ENCODE data around the gene ARF5.
A peak's percentile ranks its signal among the peaks of the same experiment; 100 is the strongest.

Gene ARF5

GRCh38 chr7:127625331-127625730 is 37.1 kb downstream of the ARF5 start:
- no peaks in the 10 kb centered on the region for H3K27me3 ChIP-seq (ENCODE audit: control insufficient read depth, insufficient read depth, low read length)
- H2AFZ ChIP-seq, result no peak overlapping the region
- H3K79me2 ChIP-seq, result no peaks in the 10 kb centered on the region
- no peaks in the 10 kb centered on the region for H3K4me1 ChIP-seq
- H3K9ac ChIP-seq, result no peak overlapping the region
- H3K9me3 ChIP-seq (ENCODE audit: control insufficient read depth, low read length), result no peaks in the 10 kb centered on the region
- H3K4me2 ChIP-seq (ENCODE audit: low read length), result no peak overlapping the region
- TF ChIP-seq, protein P1, sequence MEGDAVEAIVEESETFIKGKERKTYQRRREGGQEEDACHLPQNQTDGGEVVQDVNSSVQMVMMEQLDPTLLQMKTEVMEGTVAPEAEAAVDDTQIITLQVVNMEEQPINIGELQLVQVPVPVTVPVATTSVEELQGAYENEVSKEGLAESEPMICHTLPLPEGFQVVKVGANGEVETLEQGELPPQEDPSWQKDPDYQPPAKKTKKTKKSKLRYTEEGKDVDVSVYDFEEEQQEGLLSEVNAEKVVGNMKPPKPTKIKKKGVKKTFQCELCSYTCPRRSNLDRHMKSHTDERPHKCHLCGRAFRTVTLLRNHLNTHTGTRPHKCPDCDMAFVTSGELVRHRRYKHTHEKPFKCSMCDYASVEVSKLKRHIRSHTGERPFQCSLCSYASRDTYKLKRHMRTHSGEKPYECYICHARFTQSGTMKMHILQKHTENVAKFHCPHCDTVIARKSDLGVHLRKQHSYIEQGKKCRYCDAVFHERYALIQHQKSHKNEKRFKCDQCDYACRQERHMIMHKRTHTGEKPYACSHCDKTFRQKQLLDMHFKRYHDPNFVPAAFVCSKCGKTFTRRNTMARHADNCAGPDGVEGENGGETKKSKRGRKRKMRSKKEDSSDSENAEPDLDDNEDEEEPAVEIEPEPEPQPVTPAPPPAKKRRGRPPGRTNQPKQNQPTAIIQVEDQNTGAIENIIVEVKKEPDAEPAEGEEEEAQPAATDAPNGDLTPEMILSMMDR (IDR thresholded peaks at IDR 0.05), result no peak
- no peak overlapping the region for H3K27ac ChIP-seq
- no peaks in the 10 kb centered on the region for H3K36me3 ChIP-seq (ENCODE audit: control insufficient read depth, insufficient read depth, low read length)
- H3K4me3 ChIP-seq (ENCODE audit: low read depth, low read length), result no peak overlapping the region

DNA sequence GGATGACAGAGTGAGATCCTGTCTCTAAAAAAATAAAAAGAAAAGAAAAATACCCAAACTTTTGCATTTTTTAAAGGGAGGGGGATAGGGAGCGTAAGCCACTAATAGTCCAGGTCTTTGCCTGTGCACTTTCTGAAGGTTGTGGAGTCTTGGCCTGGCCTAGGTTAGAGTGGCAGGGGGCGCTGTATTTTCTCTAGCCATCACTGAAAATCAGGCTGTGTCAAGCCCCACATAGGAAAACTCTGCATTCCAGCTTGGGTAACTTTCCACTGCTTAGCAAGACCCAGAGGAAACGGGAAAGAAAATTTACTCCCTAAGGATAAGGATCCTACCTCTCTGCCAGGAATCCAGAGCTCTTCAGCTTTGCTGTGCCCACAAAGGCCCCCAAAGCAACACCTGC is 40.2 kb downstream of the ARF5 start:
- TF ChIP-seq, protein P1 (IDR thresholded peaks at IDR 0.05), result no peak
- no peak overlapping the region for H3K9ac ChIP-seq
- no peak overlapping the region for H3K4me2 ChIP-seq (ENCODE audit: low read length)
- H2AFZ ChIP-seq, result peak overlapping the region; percentile 8
- H3K4me3 ChIP-seq (ENCODE audit: low read depth, low read length), result no peak overlapping the region
- no peak overlapping the region for H3K27ac ChIP-seq
- H3K9me3 ChIP-seq (ENCODE audit: control insufficient read depth, low read length), result no peaks in the 10 kb centered on the region
- H3K79me2 ChIP-seq, result no peaks in the 10 kb centered on the region
- no peaks in the 10 kb centered on the region for H3K4me1 ChIP-seq
- H3K36me3 ChIP-seq (ENCODE audit: control insufficient read depth, insufficient read depth, low read length), result no peaks in the 10 kb centered on the region
- no peaks in the 10 kb centered on the region for H3K27me3 ChIP-seq (ENCODE audit: control insufficient read depth, insufficient read depth, low read length)

DNA sequence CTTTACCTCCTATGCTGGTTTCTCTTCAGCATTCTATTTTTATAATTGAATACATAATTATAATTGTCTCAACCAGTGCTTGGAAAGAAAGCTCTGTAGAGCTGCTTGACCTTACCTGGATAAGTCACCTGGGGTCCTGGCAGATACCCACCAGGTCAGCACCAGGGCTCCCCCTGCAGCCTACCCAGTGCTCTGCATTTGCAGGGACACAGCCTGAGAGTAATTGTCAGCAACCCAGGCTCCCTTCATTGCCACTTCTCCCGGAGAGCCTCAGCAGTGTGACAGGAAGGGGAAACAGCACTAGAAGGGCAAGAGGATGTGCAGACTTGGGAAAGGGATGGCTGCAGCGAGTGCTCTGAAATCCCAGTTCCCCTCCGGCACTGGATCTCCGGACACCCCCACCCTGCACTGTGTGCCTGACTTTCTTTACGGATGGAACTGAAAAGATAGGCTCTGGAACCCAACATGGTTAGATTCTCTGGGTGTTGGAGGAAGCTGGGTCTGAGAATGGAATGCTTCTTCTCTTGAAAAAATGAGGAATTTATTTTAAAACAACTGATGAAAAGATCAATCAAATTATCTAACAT is 41.1 kb downstream of the ARF5 start:
- Histone ChIP-seq H3K9ac (no peak overlapping the region), H3K4me1 (no peaks in the 10 kb centered on the region), H3K27me3 (ENCODE audit: control insufficient read depth, insufficient read depth, low read length) (no peaks in the 10 kb centered on the region), H3K27ac (no peak overlapping the region), H3K36me3 (ENCODE audit: control insufficient read depth, insufficient read depth, low read length) (no peaks in the 10 kb centered on the region), H3K4me2 (ENCODE audit: low read length) (no peak overlapping the region), H3K9me3 (ENCODE audit: control insufficient read depth, low read length) (no peaks in the 10 kb centered on the region), H2AFZ (peak overlapping the region; percentile 49), H3K79me2 (no peaks in the 10 kb centered on the region), H3K4me3 (ENCODE audit: low read depth, low read length) (no peak overlapping the region)
- TF ChIP-seq, protein P1 (IDR thresholded peaks at IDR 0.05), result peak; percentile 55

DNA sequence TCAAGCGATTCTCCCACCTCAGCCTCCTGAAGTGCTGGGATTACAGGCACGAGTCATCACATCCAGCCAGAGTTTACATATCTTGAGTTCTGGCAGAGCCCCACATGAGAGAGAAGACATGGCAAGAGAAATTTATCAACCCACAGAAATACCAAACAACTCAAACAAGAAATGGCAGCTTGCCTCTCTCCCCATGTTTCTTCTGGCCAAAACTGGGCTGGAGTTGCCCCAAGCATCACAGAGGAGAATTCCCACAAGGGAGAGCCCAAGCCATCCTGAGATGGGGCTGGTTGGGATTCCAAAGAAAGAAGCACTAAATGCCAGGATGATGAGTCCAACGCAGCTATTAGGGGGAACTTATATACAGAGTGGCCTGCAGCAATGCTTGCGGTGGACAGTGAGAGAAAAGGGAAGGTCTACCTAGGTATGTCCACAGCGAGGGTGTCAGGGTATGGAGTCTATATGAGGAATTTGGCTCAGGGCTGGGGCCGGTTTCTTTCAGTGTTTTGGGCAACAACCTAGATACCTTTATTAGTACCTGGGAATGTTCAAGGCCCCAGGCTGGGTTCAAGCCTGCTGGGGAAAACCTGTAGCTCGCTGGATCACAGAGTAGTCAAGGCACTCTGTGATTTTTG is 44.2 kb downstream of the ARF5 start:
- Histone ChIP-seq H3K4me1 (no peaks in the 10 kb centered on the region), H3K4me3 (ENCODE audit: low read depth, low read length) (no peak overlapping the region), H3K9ac (no peak overlapping the region), H2AFZ (no peak overlapping the region), H3K4me2 (ENCODE audit: low read length) (no peak overlapping the region), H3K36me3 (ENCODE audit: control insufficient read depth, insufficient read depth, low read length) (no peaks in the 10 kb centered on the region), H3K27ac (no peak overlapping the region), H3K27me3 (ENCODE audit: control insufficient read depth, insufficient read depth, low read length) (no peaks in the 10 kb centered on the region), H3K79me2 (no peaks in the 10 kb centered on the region), H3K9me3 (ENCODE audit: control insufficient read depth, low read length) (no peaks in the 10 kb centered on the region)
- TF ChIP-seq, protein P1 (IDR thresholded peaks at IDR 0.05), result no peak

Measured in parathyroid adenoma (tissue), 2 donors.